ENCODE data around the gene ZNF407. TPM values are rescaled to one million over a fixed set of nuclear protein-coding genes. Genes with fewer than 3 reads are reported as not detected.

Gene ZNF407
- total and polyA plus RNA-seq, 4 donors: 1.3 to 21.1 (median 9.5) TPM

DNA sequence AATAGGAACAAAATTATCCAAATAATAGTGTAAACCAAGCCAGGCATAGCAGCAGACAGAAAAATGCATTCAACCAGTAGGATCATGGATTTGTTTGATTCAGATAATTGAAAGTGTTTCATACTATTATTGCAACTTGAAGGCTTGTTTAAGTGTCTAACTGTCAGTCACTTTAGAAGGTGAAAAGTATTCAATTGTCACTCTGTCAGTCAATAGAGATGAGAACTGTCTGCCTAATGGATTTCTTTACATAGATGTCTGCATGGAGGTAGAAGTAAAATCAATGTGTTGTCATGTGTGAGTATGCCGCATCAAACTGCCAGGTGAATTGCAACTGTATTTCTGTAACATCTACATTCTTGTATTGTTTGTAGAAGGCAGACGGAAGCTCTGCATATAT is 65.0 kb downstream of the ZNF407 start:
- ATAC-seq (ENCODE audit: low FRiP score) (no peak), DNase-seq (no peak)
- Histone ChIP-seq H3K4me3 (ENCODE audit: low read length in 2 of 2) (no peak overlapping the region), H3K9me3 (ENCODE audit: control insufficient read depth, low read length) (no peaks in the 10 kb centered on the region), H3K27me3 (ENCODE audit: control insufficient read depth in 1 of 2, insufficient read depth in 2 of 2, low read length in 1 of 2) (no peaks in the 10 kb centered on the region), H3K27ac (ENCODE audit: low read depth in 1 of 2, low read length in 2 of 2) (no peak overlapping the region), H3K4me1 (ENCODE audit: control insufficient read depth in 1 of 2, insufficient read depth in 2 of 2, low read length in 2 of 2) (no peaks in the 10 kb centered on the region), H3K36me3 (ENCODE audit: control insufficient read depth in 1 of 2, insufficient read depth in 2 of 2, low read length in 1 of 2) (peaks cover 0 to 3% of the 10 kb centered on the region in 2 donors)
- WGBS, 2 donors: 48% methylated on average over 2 of the region's 2 CpGs
- intact Hi-C loops (cut with DNase I): no loop called here

- WGBS, 2 donors: 95% methylated on average over 4 of the region's 4 CpGs
- H3K4me3 ChIP-seq (ENCODE audit: low read length in 2 of 2): no peak overlapping the region
- H3K27me3 ChIP-seq (ENCODE audit: control insufficient read depth in 1 of 2, insufficient read depth in 2 of 2, low read length in 1 of 2): no peaks in the 10 kb centered on the region
- no peaks in the 10 kb centered on the region for H3K9me3 ChIP-seq (ENCODE audit: control insufficient read depth, low read length)
- H3K36me3 ChIP-seq (ENCODE audit: control insufficient read depth in 1 of 2, insufficient read depth in 2 of 2, low read length in 1 of 2): peaks cover 0 to 3% of the 10 kb centered on the region in 2 donors
- no peaks in the 10 kb centered on the region for H3K4me1 ChIP-seq (ENCODE audit: control insufficient read depth in 1 of 2, insufficient read depth in 2 of 2, low read length in 2 of 2)
- intact Hi-C loops (cut with DNase I): no loop called here
- H3K27ac ChIP-seq (ENCODE audit: low read depth in 1 of 2, low read length in 2 of 2): no peak overlapping the region
- ATAC-seq (ENCODE audit: low FRiP score) (no peak), DNase-seq (no peak)
Observed at GRCh38 chr18:74665346-74665745, 67.7 kb downstream of the ZNF407 start.

GRCh38 chr18:74665905-74666304 is 68.2 kb downstream of the ZNF407 start:
- Histone ChIP-seq H3K27me3 (ENCODE audit: control insufficient read depth in 1 of 2, insufficient read depth in 2 of 2, low read length in 1 of 2) (no peaks in the 10 kb centered on the region), H3K9me3 (ENCODE audit: control insufficient read depth, low read length) (no peaks in the 10 kb centered on the region), H3K36me3 (ENCODE audit: control insufficient read depth in 1 of 2, insufficient read depth in 2 of 2, low read length in 1 of 2) (peaks cover 0 to 3% of the 10 kb centered on the region in 2 donors), H3K4me3 (ENCODE audit: low read length in 2 of 2) (no peak overlapping the region), H3K4me1 (ENCODE audit: control insufficient read depth in 1 of 2, insufficient read depth in 2 of 2, low read length in 2 of 2) (no peaks in the 10 kb centered on the region), H3K27ac (ENCODE audit: low read depth in 1 of 2, low read length in 2 of 2) (no peak overlapping the region)
- intact Hi-C loops (cut with DNase I): no loop called here
- ATAC-seq (ENCODE audit: low FRiP score) (no peak), DNase-seq (no peak)
- 92 to 96% methylated on average over 9 of the region's 9 CpGs for WGBS, 2 donors

- WGBS, 2 donors: 90% methylated on average over 8 of the region's 8 CpGs
- no peaks in the 10 kb centered on the region for H3K36me3 ChIP-seq (ENCODE audit: control insufficient read depth in 1 of 2, insufficient read depth in 2 of 2, low read length in 1 of 2)
- no peak for DNase-seq
- H3K9me3 ChIP-seq (ENCODE audit: control insufficient read depth, low read length): no peaks in the 10 kb centered on the region
- no peak overlapping the region for H3K27ac ChIP-seq (ENCODE audit: low read depth in 1 of 2, low read length in 2 of 2)
- H3K27me3 ChIP-seq (ENCODE audit: control insufficient read depth in 1 of 2, insufficient read depth in 2 of 2, low read length in 1 of 2): no peaks in the 10 kb centered on the region
- intact Hi-C loops (cut with DNase I): no loop called here
- H3K4me3 ChIP-seq (ENCODE audit: low read length in 2 of 2): no peak overlapping the region
- H3K4me1 ChIP-seq (ENCODE audit: control insufficient read depth in 1 of 2, insufficient read depth in 2 of 2, low read length in 2 of 2): no peaks in the 10 kb centered on the region
- no peak for ATAC-seq (ENCODE audit: low FRiP score)
Observed at GRCh38 chr18:74669136-74669798, 71.6 kb downstream of the ZNF407 start.

GRCh38 chr18:74672371-74672770 is 74.7 kb downstream of the ZNF407 start:
- DNase-seq: no peak
- Histone ChIP-seq H3K27ac (ENCODE audit: low read depth in 1 of 2, low read length in 2 of 2) (no peak overlapping the region), H3K27me3 (ENCODE audit: control insufficient read depth in 1 of 2, insufficient read depth in 2 of 2, low read length in 1 of 2) (no peaks in the 10 kb centered on the region), H3K4me3 (ENCODE audit: low read length in 2 of 2) (no peak overlapping the region), H3K4me1 (ENCODE audit: control insufficient read depth in 1 of 2, insufficient read depth in 2 of 2, low read length in 2 of 2) (no peaks in the 10 kb centered on the region), H3K9me3 (ENCODE audit: control insufficient read depth, low read length) (peaks cover 2% of the 10 kb centered on the region), H3K36me3 (ENCODE audit: control insufficient read depth in 1 of 2, insufficient read depth in 2 of 2, low read length in 1 of 2) (no peaks in the 10 kb centered on the region)
- intact Hi-C loops (cut with DNase I): no loop called here
- ATAC-seq (ENCODE audit: low FRiP score): no peak
- WGBS, 2 donors: 76 to 85% methylated on average over 6 of the region's 6 CpGs

GRCh38 chr18:74674487-74674886 is 76.8 kb downstream of the ZNF407 start:
- H3K4me1 ChIP-seq (ENCODE audit: control insufficient read depth in 1 of 2, insufficient read depth in 2 of 2, low read length in 2 of 2): no peaks in the 10 kb centered on the region
- peaks cover 4% of the 10 kb centered on the region for H3K9me3 ChIP-seq (ENCODE audit: control insufficient read depth, low read length)
- no peaks in the 10 kb centered on the region for H3K36me3 ChIP-seq (ENCODE audit: control insufficient read depth in 1 of 2, insufficient read depth in 2 of 2, low read length in 1 of 2)
- no peak for DNase-seq
- H3K4me3 ChIP-seq (ENCODE audit: low read length in 2 of 2): no peak overlapping the region
- no peak overlapping the region for H3K27ac ChIP-seq (ENCODE audit: low read depth in 1 of 2, low read length in 2 of 2)
- H3K27me3 ChIP-seq (ENCODE audit: control insufficient read depth in 1 of 2, insufficient read depth in 2 of 2, low read length in 1 of 2): no peaks in the 10 kb centered on the region
- WGBS, 2 donors: 60 to 62% methylated on average over 2 of the region's 2 CpGs
- ATAC-seq (ENCODE audit: low FRiP score): no peak
- intact Hi-C loops (cut with DNase I): no loop called here

- intact Hi-C loops (cut with DNase I): no loop called here
- WGBS, 2 donors: 79% methylated on average over 6 of the region's 6 CpGs
Observed at GRCh38 chr18:74679006-74679678, 81.5 kb downstream of the ZNF407 start.

DNA sequence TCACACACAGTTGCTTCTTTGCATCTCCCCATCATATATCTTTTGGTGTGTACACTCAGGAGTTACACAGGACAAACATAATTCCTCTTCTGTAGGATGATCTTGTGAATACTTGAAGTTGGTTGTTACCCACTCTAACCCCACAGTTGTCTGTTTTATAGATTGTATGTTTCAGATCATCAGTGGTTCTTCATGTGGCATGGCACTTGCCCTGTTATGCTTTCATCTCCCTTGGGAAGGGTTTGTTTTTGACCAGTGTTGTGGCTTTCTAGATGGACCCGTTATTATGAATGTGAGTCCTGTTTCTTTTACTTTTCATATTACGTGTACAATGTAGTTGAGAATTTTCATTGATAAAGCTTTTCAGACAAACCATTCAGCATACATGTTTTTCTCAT is 82.0 kb downstream of the ZNF407 start:
- ATAC-seq (ENCODE audit: low FRiP score) (no peak), DNase-seq (no peak)
- 94 to 98% methylated on average over 2 of the region's 2 CpGs for WGBS, 2 donors
- no peaks in the 10 kb centered on the region for H3K36me3 ChIP-seq (ENCODE audit: control insufficient read depth in 1 of 2, insufficient read depth in 2 of 2, low read length in 1 of 2)
- intact Hi-C loops (cut with DNase I): no loop called here
- H3K4me1 ChIP-seq (ENCODE audit: control insufficient read depth in 1 of 2, insufficient read depth in 2 of 2, low read length in 2 of 2): no peaks in the 10 kb centered on the region
- H3K9me3 ChIP-seq (ENCODE audit: control insufficient read depth, low read length): peaks cover 4% of the 10 kb centered on the region
- H3K27ac ChIP-seq (ENCODE audit: low read depth in 1 of 2, low read length in 2 of 2): no peak overlapping the region
- no peak overlapping the region for H3K4me3 ChIP-seq (ENCODE audit: low read length in 2 of 2)
- no peaks in the 10 kb centered on the region for H3K27me3 ChIP-seq (ENCODE audit: control insufficient read depth in 1 of 2, insufficient read depth in 2 of 2, low read length in 1 of 2)

More at GRCh38 chr18:74679006-74679678, 81.5 kb downstream of the ZNF407 start:
- DNase-seq (no peak), ATAC-seq (ENCODE audit: low FRiP score) (no peak)
- no peaks in the 10 kb centered on the region for H3K4me1 ChIP-seq (ENCODE audit: control insufficient read depth in 1 of 2, insufficient read depth in 2 of 2, low read length in 2 of 2)
- H3K36me3 ChIP-seq (ENCODE audit: control insufficient read depth in 1 of 2, insufficient read depth in 2 of 2, low read length in 1 of 2): no peaks in the 10 kb centered on the region
- no peaks in the 10 kb centered on the region for H3K27me3 ChIP-seq (ENCODE audit: control insufficient read depth in 1 of 2, insufficient read depth in 2 of 2, low read length in 1 of 2)
- no peak overlapping the region for H3K4me3 ChIP-seq (ENCODE audit: low read length in 2 of 2)
- H3K9me3 ChIP-seq (ENCODE audit: control insufficient read depth, low read length): peaks cover 4% of the 10 kb centered on the region
- no peak overlapping the region for H3K27ac ChIP-seq (ENCODE audit: low read depth in 1 of 2, low read length in 2 of 2)

Measured in aorta (tissue), 5 donors.